ENCODE data around the gene TMEM217. TPM values are rescaled to one million over a fixed set of nuclear protein-coding genes. Genes with fewer than 3 reads are reported as not detected.
"Not testable (repeated sequence)": the region's sequence is repeated elsewhere in the genome, so short reads cannot be mapped to it uniquely, and the experiment has no call there.

TMEM217 gene
- total RNA-seq, 2 donors from 2014 or later = 0.41 to 6.2 TPM

- TF ChIP-seq CTCF (IDR thresholded peaks at IDR 0.05) = no peak
- DNase-seq (ENCODE audit: low spot score) (no peak), ATAC-seq (ENCODE audit: insufficient number of reproducible peaks, low FRiP score, low read depth) (no peak)
- H3K4me1 ChIP-seq (ENCODE audit: control insufficient read depth in 1 of 2, low read depth in 2 of 2) = no peaks in the 10 kb centered on the region
- H3K4me3 ChIP-seq = no peak overlapping the region
- no peaks in the 10 kb centered on the region for H3K27me3 ChIP-seq (replicated peaks; ENCODE audit: insufficient read depth)
- no peaks in the 10 kb centered on the region for H3K36me3 ChIP-seq
- no peak overlapping the region for H3K27ac ChIP-seq
- H3K9me3 ChIP-seq = no peaks in the 10 kb centered on the region
These were observed 53.8 kb downstream of the TMEM217 start for GRCh38 chr6:37204014-37204751.

GRCh38 chr6:37202788-37203491, 55.0 kb downstream of the TMEM217 start:
- Histone ChIP-seq H3K36me3 (no peaks in the 10 kb centered on the region), H3K4me3 (no peak overlapping the region), H3K27ac (no peak overlapping the region), H3K4me1 (ENCODE audit: control insufficient read depth in 1 of 2, low read depth in 2 of 2) (no peaks in the 10 kb centered on the region), H3K27me3 (replicated peaks; ENCODE audit: insufficient read depth) (no peaks in the 10 kb centered on the region), H3K9me3 (no peaks in the 10 kb centered on the region)
- DNase-seq (ENCODE audit: low spot score) = no peak
- TF ChIP-seq CTCF (IDR thresholded peaks at IDR 0.05) = no peak
- ATAC-seq (ENCODE audit: insufficient number of reproducible peaks, low FRiP score, low read depth) = no peak

DNA sequence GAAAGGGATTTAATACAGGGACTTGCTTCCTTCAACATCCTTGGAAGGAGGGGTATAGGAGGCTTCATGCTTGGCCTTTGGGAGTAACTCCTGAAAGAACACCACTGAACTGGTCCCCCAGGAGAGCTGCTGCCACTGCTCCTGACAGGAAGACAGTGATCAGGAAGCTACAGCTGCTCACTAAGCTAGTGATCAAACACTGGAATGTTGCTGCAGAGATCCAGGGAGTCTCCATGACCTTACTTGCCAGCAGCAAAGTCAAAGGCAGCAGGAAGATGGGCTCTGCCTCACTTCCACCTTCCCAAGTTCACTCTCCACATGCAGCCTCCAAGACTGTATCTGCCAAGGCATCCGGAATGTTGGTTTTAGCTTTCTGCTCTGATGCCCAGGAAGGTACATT, 56.2 kb downstream of the TMEM217 start:
- no peak overlapping the region for H3K27ac ChIP-seq
- ATAC-seq (ENCODE audit: insufficient number of reproducible peaks, low FRiP score, low read depth) (no peak), DNase-seq (ENCODE audit: low spot score) (no peak)
- no peaks in the 10 kb centered on the region for H3K4me1 ChIP-seq (ENCODE audit: control insufficient read depth in 1 of 2, low read depth in 2 of 2)
- TF ChIP-seq CTCF (IDR thresholded peaks at IDR 0.05) = no peak
- H3K9me3 ChIP-seq = no peaks in the 10 kb centered on the region
- no peaks in the 10 kb centered on the region for H3K36me3 ChIP-seq
- no peaks in the 10 kb centered on the region for H3K27me3 ChIP-seq (replicated peaks; ENCODE audit: insufficient read depth)
- H3K4me3 ChIP-seq = no peak overlapping the region

- DNase-seq (ENCODE audit: low spot score) (no peak), ATAC-seq (ENCODE audit: insufficient number of reproducible peaks, low FRiP score, low read depth) (no peak)
- no peak for TF ChIP-seq CTCF (IDR thresholded peaks at IDR 0.05)
- Histone ChIP-seq H3K27ac (no peak overlapping the region), H3K4me1 (ENCODE audit: control insufficient read depth in 1 of 2, low read depth in 2 of 2) (no peaks in the 10 kb centered on the region), H3K36me3 (no peaks in the 10 kb centered on the region), H3K27me3 (replicated peaks; ENCODE audit: insufficient read depth) (no peaks in the 10 kb centered on the region), H3K9me3 (no peaks in the 10 kb centered on the region), H3K4me3 (no peak overlapping the region)
These were observed 57.9 kb downstream of the TMEM217 start for GRCh38 chr6:37200085-37200484.

DNA sequence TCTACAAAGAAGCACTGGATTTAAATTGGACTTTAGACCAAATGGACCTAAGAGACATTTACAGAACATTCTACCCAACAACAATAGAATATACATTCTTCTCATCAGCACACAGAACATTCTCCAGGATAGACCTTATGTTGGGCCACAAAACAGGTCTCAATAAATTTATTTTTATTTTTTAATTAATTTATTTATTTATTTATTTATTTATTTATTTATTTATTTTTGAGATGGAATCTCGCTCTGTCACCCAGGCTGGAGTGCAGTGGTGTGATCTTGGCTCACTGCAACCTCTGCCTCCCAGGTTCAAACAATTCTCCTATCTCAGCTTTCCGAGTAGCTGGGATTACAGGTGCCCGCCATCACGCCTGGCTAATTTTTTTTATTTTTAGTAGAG, 61.5 kb downstream of the TMEM217 start:
- H3K27ac ChIP-seq; H3K9me3 ChIP-seq; H3K4me1 ChIP-seq (ENCODE audit: control insufficient read depth in 1 of 2, low read depth in 2 of 2); ATAC-seq (ENCODE audit: insufficient number of reproducible peaks, low FRiP score, low read depth); H3K4me3 ChIP-seq; DNase-seq (ENCODE audit: low spot score); H3K27me3 ChIP-seq (replicated peaks; ENCODE audit: insufficient read depth); H3K36me3 ChIP-seq: not testable (repeated sequence)

GRCh38 chr6:37194886-37195285, 63.1 kb downstream of the TMEM217 start:
- H3K36me3 ChIP-seq; ATAC-seq (ENCODE audit: insufficient number of reproducible peaks, low FRiP score, low read depth); DNase-seq (ENCODE audit: low spot score); H3K4me3 ChIP-seq; H3K27me3 ChIP-seq (replicated peaks; ENCODE audit: insufficient read depth); H3K4me1 ChIP-seq (ENCODE audit: control insufficient read depth in 1 of 2, low read depth in 2 of 2); H3K27ac ChIP-seq; H3K9me3 ChIP-seq: not testable (repeated sequence)

Data from thoracic aorta (tissue), 2 donors.